Hepatocyte (in vitro differentiated cells): ENCODE results near the gene MSRB1.

Source experiments
- CTCF ChIP-seq: fragments of 200-600 bp; sonication (generic); IDR thresholded peaks from 2 replicates; pipeline ENCODE4 v1.5.1; 2016; ENCODE audit warnings: antibody characterized with exemption, mild to moderate bottlenecking; ENCODE audit not compliant: poor library complexity
- EZH2phosphoT487 ChIP-seq: fragments of 200-600 bp; sonication (generic); IDR thresholded peaks from one replicate; pipeline ENCODE4 v1.6.1; 2018; ENCODE audit warnings: antibody characterized with exemption, mild to moderate bottlenecking, low read depth, moderate library complexity; ENCODE audit not compliant: unreplicated experiment, severe bottlenecking

- TF ChIP-seq CTCF (peak; percentile 10), EZH2phosphoT487 (no peak)
Observed at GRCh38 chr16:1941162-1942046, 1.6 kb downstream of the MSRB1 start.
